GM21717 (cell line): ENCODE measurements around the gene CYP39A1.

Source experiments
- ATAC-seq: cut with Tn5 transposase; IDR thresholded peaks from one replicate; pipeline ENCODE4 v1.9.1; 2021; ENCODE audit warnings: mild to moderate bottlenecking, moderate library complexity; ENCODE audit not compliant: unreplicated experiment

CYP39A1 gene

GRCh38 chr6:46517202-46517601 is 135.4 kb downstream of the CYP39A1 start:
- no peak for ATAC-seq

- ATAC-seq, result no peak
Measured at GRCh38 chr6:46513533-46513932, 139.1 kb downstream of the CYP39A1 start.

- ATAC-seq, result no peak
Measured at GRCh38 chr6:46511320-46511719, 141.3 kb downstream of the CYP39A1 start.

- ATAC-seq, result no peak
Measured at GRCh38 chr6:46510651-46511050, 142.0 kb downstream of the CYP39A1 start.

- no peak for ATAC-seq
Measured at GRCh38 chr6:46509981-46510510, 142.6 kb downstream of the CYP39A1 start.

GRCh38 chr6:46509063-46509462 is 143.6 kb downstream of the CYP39A1 start:
- ATAC-seq, result no peak

- no peak for ATAC-seq
Measured at GRCh38 chr6:46507426-46507825, 145.2 kb downstream of the CYP39A1 start.

GRCh38 chr6:46505693-46506512 is 146.7 kb downstream of the CYP39A1 start:
- no peak for ATAC-seq

GRCh38 chr6:46504242-46504641 is 148.4 kb downstream of the CYP39A1 start:
- no peak for ATAC-seq

- no peak for ATAC-seq
Measured at GRCh38 chr6:46502486-46503119, 150.0 kb downstream of the CYP39A1 start.

GRCh38 chr6:46501136-46502089 is 151.2 kb downstream of the CYP39A1 start:
- no peak for ATAC-seq

- no peak for ATAC-seq
Measured at GRCh38 chr6:46500382-46500781, 152.2 kb downstream of the CYP39A1 start.
